DND-41 (cell line): ENCODE results near the gene REP15.
"Not testable (repeated sequence)": the region's sequence is repeated elsewhere in the genome, so short reads cannot be mapped to it uniquely, and the experiment has no call there.

ENCODE experiments used
- ATAC-seq: fragments of 200-7000 bp; cut with Tn5 transposase; 3 replicates; pipeline ENCODE4 v1.9.1; 2021; ENCODE audit warnings: low read depth; ENCODE audit not compliant: insufficient read depth
- DNase-seq: peaks from one replicate; pipeline ENCODE4 v3.0.0-alpha.2; 2020
- H2AFZ ChIP-seq: 2 replicates; pipeline ENCODE4 v1.6.0; 2012; ENCODE audit warnings: low read depth, low read length
- H3K27ac ChIP-seq: 2 replicates; pipeline ENCODE4 v1.5.1; 2012; ENCODE audit warnings: low read length, inconsistent platforms
- H3K27me3 ChIP-seq: fragments of 200-600 bp; sonication (generic); 2 replicates; pipeline ENCODE4 v1.6.0; 2012; ENCODE audit warnings: low read length, mild to moderate bottlenecking, inconsistent platforms; ENCODE audit not compliant: insufficient read depth, poor library complexity
- H3K36me3 ChIP-seq: 2 replicates; pipeline ENCODE4 v1.5.1; 2012; ENCODE audit warnings: low read length, inconsistent platforms; ENCODE audit not compliant: insufficient read depth
- H3K4me1 ChIP-seq: 2 replicates; pipeline ENCODE4 v1.5.1; 2012; ENCODE audit warnings: mild to moderate bottlenecking, low read length; ENCODE audit not compliant: insufficient read depth
- H3K4me2 ChIP-seq: 2 replicates; pipeline ENCODE4 v1.6.0; 2012; ENCODE audit warnings: mild to moderate bottlenecking, moderate library complexity, low read length, inconsistent platforms; ENCODE audit not compliant: insufficient read depth
- H3K4me3 ChIP-seq, 2 experiments: fragments of 200-600 bp in 1 of 2; shearing (Covaris generic) in 1 of 2; 2 replicates each; pipeline ENCODE4 v1.5.1; 2012 to 2016; ENCODE audit warnings: inconsistent platforms in 2 of 2, low read length in 2 of 2, mild to moderate bottlenecking in 2 of 2, low read depth in 1 of 2, moderate library complexity in 1 of 2
- H3K79me2 ChIP-seq: 2 replicates; pipeline ENCODE4 v1.6.0; 2012; ENCODE audit warnings: low read length, inconsistent platforms; ENCODE audit not compliant: insufficient read depth
- H3K9ac ChIP-seq: 2 replicates; pipeline ENCODE4 v1.6.0; 2012; ENCODE audit warnings: low read depth, mild to moderate bottlenecking, inconsistent platforms, low read length, moderate library complexity
- H3K9me3 ChIP-seq: 2 replicates; pipeline ENCODE4 v1.5.1; 2012; ENCODE audit warnings: low read length, moderate library complexity, mild to moderate bottlenecking, inconsistent platforms; ENCODE audit not compliant: insufficient read depth, severe bottlenecking
- H4K20me1 ChIP-seq: 2 replicates; pipeline ENCODE4 v1.6.0; 2012; ENCODE audit warnings: low read length; ENCODE audit not compliant: insufficient read depth
- EZH2 ChIP-seq: IDR thresholded peaks from 3 replicates; pipeline ENCODE4 v1.6.1; 2012; ENCODE audit warnings: borderline replicate concordance, low read depth, mild to moderate bottlenecking, moderate library complexity, low read length, inconsistent platforms; ENCODE audit not compliant: severe bottlenecking
- TF ChIP-seq, protein P1 (sequence below): IDR thresholded peaks from 2 replicates; pipeline ENCODE4 v1.5.1; 2012; ENCODE audit warnings: borderline replicate concordance, low read length, moderate library complexity, mild to moderate bottlenecking; ENCODE audit not compliant: poor library complexity, severe bottlenecking; ENCODE audit errors: extremely low read depth

Gene REP15

DNA sequence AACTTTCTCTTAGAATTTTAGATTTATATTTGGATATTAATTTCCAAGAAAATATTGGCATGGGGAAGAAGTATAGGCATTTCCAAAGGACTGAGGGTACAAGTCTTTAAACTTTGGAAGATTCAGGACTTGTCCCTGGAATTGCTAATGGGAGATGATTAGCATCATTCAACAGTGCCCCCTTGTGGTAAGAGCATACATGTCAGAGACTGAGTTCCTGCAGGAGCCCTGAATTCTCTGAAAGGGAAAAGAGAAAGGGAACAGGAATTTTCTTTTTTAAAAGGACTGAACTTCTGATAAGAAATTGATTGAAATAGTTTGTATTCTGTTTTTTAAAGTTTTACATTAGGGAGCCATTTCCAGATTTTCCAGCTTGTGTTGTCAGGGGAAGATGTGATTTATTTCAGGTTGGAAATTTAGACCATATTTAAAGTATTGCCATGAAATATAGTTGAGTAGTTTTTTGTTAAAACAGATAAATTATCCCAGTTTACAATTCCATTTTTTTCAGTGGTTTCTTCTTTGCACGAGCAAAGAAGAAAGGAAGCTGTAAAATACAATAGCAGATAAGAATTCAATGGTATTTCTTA is 44.0 kb upstream of the REP15 start:
- ATAC-seq (peak; percentile 55; the same call in 1 of the 3 replicates), DNase-seq (peak; percentile 45)
- Histone ChIP-seq H3K27ac (no peak overlapping the region), H3K4me3 (no peak overlapping the region), H3K4me1 (no peaks in the 10 kb centered on the region), H3K27me3 (no peaks in the 10 kb centered on the region), H3K4me2 (no peak overlapping the region), H3K9ac (no peak overlapping the region), H2AFZ (no peak overlapping the region), H3K9me3 (no peaks in the 10 kb centered on the region), H3K36me3 (no peaks in the 10 kb centered on the region), H4K20me1 (no peaks in the 10 kb centered on the region), H3K79me2 (no peaks in the 10 kb centered on the region)
- TF ChIP-seq, protein P1, sequence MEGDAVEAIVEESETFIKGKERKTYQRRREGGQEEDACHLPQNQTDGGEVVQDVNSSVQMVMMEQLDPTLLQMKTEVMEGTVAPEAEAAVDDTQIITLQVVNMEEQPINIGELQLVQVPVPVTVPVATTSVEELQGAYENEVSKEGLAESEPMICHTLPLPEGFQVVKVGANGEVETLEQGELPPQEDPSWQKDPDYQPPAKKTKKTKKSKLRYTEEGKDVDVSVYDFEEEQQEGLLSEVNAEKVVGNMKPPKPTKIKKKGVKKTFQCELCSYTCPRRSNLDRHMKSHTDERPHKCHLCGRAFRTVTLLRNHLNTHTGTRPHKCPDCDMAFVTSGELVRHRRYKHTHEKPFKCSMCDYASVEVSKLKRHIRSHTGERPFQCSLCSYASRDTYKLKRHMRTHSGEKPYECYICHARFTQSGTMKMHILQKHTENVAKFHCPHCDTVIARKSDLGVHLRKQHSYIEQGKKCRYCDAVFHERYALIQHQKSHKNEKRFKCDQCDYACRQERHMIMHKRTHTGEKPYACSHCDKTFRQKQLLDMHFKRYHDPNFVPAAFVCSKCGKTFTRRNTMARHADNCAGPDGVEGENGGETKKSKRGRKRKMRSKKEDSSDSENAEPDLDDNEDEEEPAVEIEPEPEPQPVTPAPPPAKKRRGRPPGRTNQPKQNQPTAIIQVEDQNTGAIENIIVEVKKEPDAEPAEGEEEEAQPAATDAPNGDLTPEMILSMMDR: peak; percentile 90
- no peak for TF ChIP-seq EZH2

DNA sequence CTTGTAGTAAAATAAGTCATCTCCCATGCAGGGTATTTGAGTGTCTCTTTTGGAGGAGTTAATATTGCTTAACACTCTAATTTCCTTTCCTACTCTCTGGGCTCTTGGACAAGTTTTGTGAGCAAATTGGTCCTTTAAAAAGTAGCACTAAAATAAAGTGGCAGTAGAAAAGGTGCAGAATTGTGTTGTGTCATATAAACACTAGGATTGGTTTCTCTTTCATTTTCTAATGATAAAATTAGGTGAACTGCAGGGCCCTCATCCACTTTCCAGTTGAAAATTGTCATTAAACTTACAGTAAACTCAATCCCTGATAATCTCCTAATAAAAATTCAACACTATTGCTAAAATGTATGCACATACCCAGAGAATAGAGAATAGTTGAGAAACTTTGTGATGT is 42.6 kb upstream of the REP15 start:
- no peak for TF ChIP-seq EZH2
- TF ChIP-seq, protein P1: no peak
- no peak overlapping the region for H2AFZ ChIP-seq
- H3K4me2 ChIP-seq: no peak overlapping the region
- H3K27me3 ChIP-seq: no peaks in the 10 kb centered on the region
- H3K79me2 ChIP-seq: no peaks in the 10 kb centered on the region
- no peak overlapping the region for H3K4me3 ChIP-seq
- no peak for ATAC-seq
- H3K27ac ChIP-seq: no peak overlapping the region
- no peak overlapping the region for H3K9ac ChIP-seq
- H3K9me3 ChIP-seq: no peaks in the 10 kb centered on the region
- no peaks in the 10 kb centered on the region for H4K20me1 ChIP-seq
- H3K4me1 ChIP-seq: no peaks in the 10 kb centered on the region
- H3K36me3 ChIP-seq: no peaks in the 10 kb centered on the region
- no peak for DNase-seq

DNA sequence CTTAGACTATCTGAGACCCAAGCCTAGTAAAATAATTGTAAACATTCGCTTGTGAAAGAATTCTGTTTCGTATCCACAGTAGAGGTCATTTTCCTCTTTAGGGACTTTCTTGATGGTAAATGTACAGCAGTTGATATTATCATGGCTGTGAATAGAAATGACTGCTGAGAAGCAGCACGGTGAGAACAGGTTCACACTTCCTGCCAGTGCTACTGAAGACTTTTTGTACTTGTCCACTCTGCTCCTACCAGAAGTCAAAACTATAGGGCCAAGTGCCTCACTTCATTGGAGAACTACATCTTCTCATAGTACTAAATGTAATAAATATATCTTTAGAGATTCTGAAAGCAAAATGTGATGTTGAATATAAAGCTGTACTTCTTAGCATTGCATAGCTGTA is 40.8 kb upstream of the REP15 start:
- DNase-seq, H3K36me3 ChIP-seq: not testable (repeated sequence)

DNA sequence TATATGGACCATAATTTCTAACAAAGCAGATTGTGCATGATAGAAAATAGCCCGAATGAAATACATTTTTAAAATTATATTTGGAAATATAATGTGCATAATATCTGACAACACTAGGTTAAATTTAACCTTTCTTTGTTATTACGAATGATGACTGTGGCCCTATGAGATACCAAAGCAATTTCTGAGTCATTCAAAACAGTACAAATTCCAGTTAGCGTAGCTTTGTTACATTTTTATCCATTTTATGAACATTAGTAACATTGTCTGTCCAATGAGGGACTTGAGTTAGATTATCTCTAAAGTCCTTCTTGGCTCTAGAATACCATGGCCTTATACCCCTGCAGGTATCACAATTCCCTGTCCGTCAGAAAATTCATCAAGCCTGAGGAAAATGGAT is 39.0 kb upstream of the REP15 start:
- no peak overlapping the region for H2AFZ ChIP-seq
- no peak overlapping the region for H3K4me2 ChIP-seq
- no peak overlapping the region for H3K27ac ChIP-seq
- no peaks in the 10 kb centered on the region for H3K9me3 ChIP-seq
- no peaks in the 10 kb centered on the region for H3K79me2 ChIP-seq
- no peaks in the 10 kb centered on the region for H3K27me3 ChIP-seq
- DNase-seq: no peak
- no peaks in the 10 kb centered on the region for H3K36me3 ChIP-seq
- H3K4me3 ChIP-seq: no peak overlapping the region
- no peak for ATAC-seq
- peaks cover 7% of the 10 kb centered on the region; the same call in 1 of the 2 replicates for H3K4me1 ChIP-seq
- H4K20me1 ChIP-seq: no peaks in the 10 kb centered on the region
- no peak overlapping the region for H3K9ac ChIP-seq
- no peak for TF ChIP-seq EZH2
- TF ChIP-seq, protein P1: no peak

More for the DNA sequence above, 40.8 kb upstream of the REP15 start:
- H3K4me3 ChIP-seq, H3K79me2 ChIP-seq, H3K4me1 ChIP-seq, H2AFZ ChIP-seq, H4K20me1 ChIP-seq, H3K9me3 ChIP-seq, H3K9ac ChIP-seq, H3K27ac ChIP-seq, H3K4me2 ChIP-seq, H3K27me3 ChIP-seq, ATAC-seq: not testable (repeated sequence)
